ENCODE results near the gene HADHB.

Gene HADHB

DNA sequence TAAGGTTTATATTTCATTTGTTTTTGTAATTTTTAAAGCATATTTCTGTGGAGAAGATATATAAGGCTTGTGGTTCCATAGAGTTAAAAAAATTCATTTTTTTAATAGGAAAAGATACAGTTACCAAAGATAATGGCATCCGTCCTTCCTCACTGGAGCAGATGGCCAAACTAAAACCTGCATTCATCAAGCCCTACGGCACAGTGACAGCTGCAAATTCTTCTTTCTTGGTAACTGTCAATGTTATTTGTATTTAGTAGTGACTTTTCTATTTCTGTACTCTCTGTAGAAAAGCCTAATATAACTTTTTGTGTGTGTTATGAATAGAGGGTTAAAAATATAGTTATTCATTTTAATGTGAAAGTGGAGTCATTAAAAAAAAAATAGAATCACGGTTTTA lies 35.1 kb downstream of the HADHB start:
- TF ChIP-seq, protein P1, sequence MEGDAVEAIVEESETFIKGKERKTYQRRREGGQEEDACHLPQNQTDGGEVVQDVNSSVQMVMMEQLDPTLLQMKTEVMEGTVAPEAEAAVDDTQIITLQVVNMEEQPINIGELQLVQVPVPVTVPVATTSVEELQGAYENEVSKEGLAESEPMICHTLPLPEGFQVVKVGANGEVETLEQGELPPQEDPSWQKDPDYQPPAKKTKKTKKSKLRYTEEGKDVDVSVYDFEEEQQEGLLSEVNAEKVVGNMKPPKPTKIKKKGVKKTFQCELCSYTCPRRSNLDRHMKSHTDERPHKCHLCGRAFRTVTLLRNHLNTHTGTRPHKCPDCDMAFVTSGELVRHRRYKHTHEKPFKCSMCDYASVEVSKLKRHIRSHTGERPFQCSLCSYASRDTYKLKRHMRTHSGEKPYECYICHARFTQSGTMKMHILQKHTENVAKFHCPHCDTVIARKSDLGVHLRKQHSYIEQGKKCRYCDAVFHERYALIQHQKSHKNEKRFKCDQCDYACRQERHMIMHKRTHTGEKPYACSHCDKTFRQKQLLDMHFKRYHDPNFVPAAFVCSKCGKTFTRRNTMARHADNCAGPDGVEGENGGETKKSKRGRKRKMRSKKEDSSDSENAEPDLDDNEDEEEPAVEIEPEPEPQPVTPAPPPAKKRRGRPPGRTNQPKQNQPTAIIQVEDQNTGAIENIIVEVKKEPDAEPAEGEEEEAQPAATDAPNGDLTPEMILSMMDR (IDR thresholded peaks at IDR 0.05; ENCODE audit: unreplicated experiment in 3 of 3): no peak
- Mint-ChIP-seq H3K27ac (peak overlapping the region; percentile 53 to 84 (median 67)), H3K4me1 (peaks cover 16% of the 10 kb centered on the region), H3K4me3 (no peak overlapping the region), H3K27me3 (ENCODE audit: low read depth) (no peaks in the 10 kb centered on the region), H3K9me3 (no peaks in the 10 kb centered on the region), H3K36me3 (ENCODE audit: low read depth) (peaks cover 63% of the 10 kb centered on the region)

DNA sequence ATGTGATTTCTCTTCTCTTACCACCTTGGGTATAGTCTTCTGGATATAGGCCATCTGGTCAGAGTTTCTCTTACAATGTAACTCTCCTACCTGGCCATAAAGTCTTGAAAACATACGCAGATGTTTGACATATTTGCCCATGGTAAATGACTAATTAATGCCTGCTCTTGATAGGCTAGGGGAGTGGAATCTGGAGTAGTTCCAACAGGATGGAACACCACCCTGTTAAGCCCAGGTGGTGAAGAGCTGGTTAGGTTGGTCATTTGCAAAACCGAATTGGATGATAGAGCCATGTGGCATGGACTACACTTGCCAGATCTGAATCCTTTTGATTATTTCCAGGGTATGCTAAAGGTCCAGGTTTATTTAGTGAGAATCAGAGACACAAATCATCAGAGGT lies 36.5 kb downstream of the HADHB start:
- peaks cover 70% of the 10 kb centered on the region for H3K36me3 Mint-ChIP-seq (ENCODE audit: low read depth)
- H3K4me1 Mint-ChIP-seq: peaks cover 16% of the 10 kb centered on the region
- H3K4me3 Mint-ChIP-seq: no peak overlapping the region
- TF ChIP-seq, protein P1 (IDR thresholded peaks at IDR 0.05; ENCODE audit: unreplicated experiment in 3 of 3): no peak
- no peak overlapping the region for H3K27ac Mint-ChIP-seq
- no peaks in the 10 kb centered on the region for H3K27me3 Mint-ChIP-seq (ENCODE audit: low read depth)
- no peaks in the 10 kb centered on the region for H3K9me3 Mint-ChIP-seq

DNA sequence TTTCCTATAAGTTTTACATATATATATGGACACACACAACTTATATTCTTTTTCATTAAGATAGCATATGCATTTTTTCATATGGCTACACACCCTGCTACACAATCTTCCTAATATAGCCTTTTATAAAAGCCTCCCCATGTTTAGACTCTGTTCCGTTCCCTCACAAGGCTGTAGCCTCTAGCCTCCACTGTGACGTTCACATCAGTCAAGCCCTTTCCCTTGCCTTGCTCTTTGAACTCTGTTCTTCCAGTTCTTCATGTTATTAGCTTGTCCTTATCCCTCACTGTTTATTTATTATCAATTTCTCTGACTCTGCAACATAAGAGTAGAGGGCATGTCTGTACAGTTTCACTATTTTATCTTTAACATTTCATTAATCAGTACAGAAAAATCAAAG lies 38.9 kb downstream of the HADHB start:
- no peaks in the 10 kb centered on the region for H3K27me3 Mint-ChIP-seq (ENCODE audit: low read depth)
- H3K4me3 Mint-ChIP-seq: no peak overlapping the region
- H3K36me3 Mint-ChIP-seq (ENCODE audit: low read depth): peaks cover 73% of the 10 kb centered on the region
- H3K27ac Mint-ChIP-seq: no peak overlapping the region
- TF ChIP-seq, protein P1 (IDR thresholded peaks at IDR 0.05; ENCODE audit: unreplicated experiment in 3 of 3): no peak
- H3K9me3 Mint-ChIP-seq: no peaks in the 10 kb centered on the region
- H3K4me1 Mint-ChIP-seq: peaks cover 16% of the 10 kb centered on the region

DNA sequence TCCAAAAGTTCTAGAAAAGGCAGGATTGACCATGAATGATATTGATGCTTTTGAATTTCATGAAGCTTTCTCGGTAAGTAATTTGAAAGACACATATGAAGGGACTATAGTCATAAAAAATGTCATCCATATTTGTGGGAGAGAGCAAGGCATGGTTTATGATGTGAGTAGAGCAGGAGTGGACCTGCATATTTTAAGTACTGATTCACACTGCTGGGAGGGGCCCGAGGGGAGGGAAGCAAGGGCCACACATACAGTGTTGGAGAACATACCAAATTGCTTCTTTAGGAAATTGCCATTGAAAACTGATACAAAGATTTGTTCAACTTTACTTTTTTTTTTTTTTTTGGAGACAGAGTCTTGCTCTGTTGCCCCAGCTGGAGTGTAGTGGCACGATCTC lies 39.4 kb downstream of the HADHB start:
- Mint-ChIP-seq H3K36me3 (ENCODE audit: low read depth) (peaks cover 68% of the 10 kb centered on the region), H3K27ac (no peak overlapping the region), H3K4me3 (no peak overlapping the region), H3K4me1 (peaks cover 16% of the 10 kb centered on the region), H3K9me3 (no peaks in the 10 kb centered on the region), H3K27me3 (ENCODE audit: low read depth) (no peaks in the 10 kb centered on the region)
- TF ChIP-seq, protein P1 (IDR thresholded peaks at IDR 0.05; ENCODE audit: unreplicated experiment in 3 of 3): no peak

DNA sequence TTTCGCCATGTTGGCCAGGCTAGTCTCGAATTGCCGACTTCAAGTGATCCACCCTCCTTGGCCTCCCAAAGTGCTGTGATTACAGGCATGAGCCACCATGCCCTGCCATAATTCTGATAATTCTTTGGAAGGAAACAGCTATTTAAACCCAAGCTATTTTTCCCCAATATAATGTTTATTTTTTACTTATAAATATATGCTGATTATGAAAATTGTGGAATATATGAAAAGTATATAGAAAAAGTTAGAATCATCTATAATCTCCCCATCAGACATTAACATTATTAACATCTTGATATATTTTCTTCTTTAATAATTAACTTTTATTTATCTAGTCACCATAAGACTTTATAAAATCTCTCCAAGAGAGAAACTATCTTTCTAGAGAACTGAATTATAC lies 41.2 kb downstream of the HADHB start:
- no peaks in the 10 kb centered on the region for H3K9me3 Mint-ChIP-seq
- TF ChIP-seq, protein P1 (IDR thresholded peaks at IDR 0.05; ENCODE audit: unreplicated experiment in 3 of 3): no peak

DNA sequence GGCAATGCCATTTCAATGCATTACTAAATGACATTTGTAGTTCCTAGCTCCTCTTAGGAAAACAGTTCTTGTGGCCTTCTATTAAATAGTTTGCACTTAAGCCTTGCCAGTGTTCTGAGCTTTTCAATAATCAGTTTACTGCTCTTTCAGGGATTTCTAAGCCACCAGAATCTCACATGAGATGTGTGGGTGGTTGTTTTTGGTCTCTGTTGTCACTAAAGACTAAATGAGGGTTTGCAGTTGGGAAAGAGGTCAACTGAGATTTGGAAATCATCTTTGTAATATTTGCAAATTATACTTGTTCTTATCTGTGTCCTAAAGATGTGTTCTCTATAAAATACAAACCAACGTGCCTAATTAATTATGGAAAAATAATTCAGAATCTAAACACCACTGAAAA lies 45.3 kb downstream of the HADHB start:
- Mint-ChIP-seq H3K9me3 (no peaks in the 10 kb centered on the region), H3K27ac (no peak overlapping the region), H3K36me3 (ENCODE audit: low read depth) (peaks cover 20% of the 10 kb centered on the region), H3K27me3 (ENCODE audit: low read depth) (no peaks in the 10 kb centered on the region), H3K4me1 (no peaks in the 10 kb centered on the region), H3K4me3 (no peak overlapping the region)
- TF ChIP-seq, protein P1 (IDR thresholded peaks at IDR 0.05; ENCODE audit: unreplicated experiment in 3 of 3): no peak

More for the DNA sequence above, 41.2 kb downstream of the HADHB start:
- H3K27me3 Mint-ChIP-seq (ENCODE audit: low read depth): no peaks in the 10 kb centered on the region
- peaks cover 4% of the 10 kb centered on the region for H3K4me1 Mint-ChIP-seq
- no peak overlapping the region for H3K4me3 Mint-ChIP-seq
- H3K36me3 Mint-ChIP-seq (ENCODE audit: low read depth): peaks cover 51% of the 10 kb centered on the region
- H3K27ac Mint-ChIP-seq: no peak overlapping the region
